Stimulated activated CD8-positive, alpha-beta memory T cell treated with anti-CD3 and anti-CD28 coated beads, Interleukin-12 subunit alpha, Interleukin-12 subunit beta, amount 100 ng/mL, for 1 hour (primary cell): ENCODE results near the gene SENP2.
"Not testable (repeated sequence)": the region's sequence is repeated elsewhere in the genome, so short reads cannot be mapped to it uniquely, and the experiment has no call there.

ENCODE experiments used
- DNase-seq: peaks from one replicate; pipeline ENCODE4 v3.0.0-alpha.2; 2020; ENCODE audit warnings: low read depth

The SENP2 gene

GRCh38 chr3:185586686-185587039 is 568 bp downstream of the SENP2 start:
- DNase-seq = no peak

DNA sequence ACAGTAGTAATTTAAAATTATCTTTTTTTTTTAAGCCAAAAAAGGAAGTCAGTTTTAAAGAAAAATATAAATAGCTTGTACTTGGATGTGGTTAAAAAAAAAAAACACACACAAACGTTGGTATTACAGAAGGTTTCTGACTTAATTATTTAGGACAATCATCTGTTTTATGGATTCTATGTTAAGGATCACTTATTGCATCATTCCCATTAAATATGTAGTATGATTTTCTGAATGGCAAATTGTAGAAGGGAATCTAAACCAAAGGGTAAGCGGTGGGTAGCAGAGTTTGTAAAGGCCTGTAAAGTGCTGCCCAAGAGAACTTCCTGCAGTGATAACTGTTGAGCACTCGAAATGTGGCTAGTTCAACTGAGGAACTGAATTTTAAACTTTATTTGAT is 8.0 kb downstream of the SENP2 start:
- no peak for DNase-seq

DNA sequence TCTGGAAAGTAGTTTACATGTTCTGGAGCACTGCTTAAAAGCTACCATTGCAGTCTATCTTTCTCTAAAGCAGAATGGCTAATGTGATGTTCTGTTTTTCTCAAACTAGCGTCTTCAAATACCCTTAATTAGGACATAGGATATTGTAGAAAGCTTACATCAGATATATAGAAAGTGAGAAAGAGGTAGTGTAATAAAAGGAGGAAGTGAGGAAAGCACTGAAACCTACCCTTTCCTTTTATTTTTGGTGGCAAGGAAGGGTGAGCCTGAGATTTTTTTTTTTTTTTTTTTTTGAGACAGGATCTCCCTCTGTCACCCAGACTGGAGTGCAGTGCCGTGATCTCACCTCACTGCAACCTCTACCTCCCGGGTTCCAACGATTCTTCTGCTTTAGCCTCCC is 9.4 kb downstream of the SENP2 start:
- no peak for DNase-seq

DNA sequence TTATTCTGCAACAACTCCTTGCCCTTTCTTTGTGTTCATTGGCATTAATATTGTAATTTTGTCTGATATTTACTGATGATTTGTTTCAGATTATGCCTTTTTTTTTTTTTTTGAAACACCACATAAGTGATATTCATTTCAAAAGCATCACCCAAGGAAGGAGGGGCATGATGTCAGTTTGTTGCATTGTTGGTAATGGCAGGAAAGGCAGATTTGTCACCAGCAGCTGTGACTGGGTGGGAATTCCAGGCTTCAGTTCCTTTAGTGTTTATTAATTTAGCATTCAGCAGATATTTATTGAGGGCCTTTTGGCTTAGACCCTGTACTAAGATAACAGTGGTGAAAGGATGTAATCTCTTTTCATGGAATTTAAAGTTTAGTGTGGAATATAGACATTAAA is 19.5 kb downstream of the SENP2 start:
- DNase-seq = no peak

DNA sequence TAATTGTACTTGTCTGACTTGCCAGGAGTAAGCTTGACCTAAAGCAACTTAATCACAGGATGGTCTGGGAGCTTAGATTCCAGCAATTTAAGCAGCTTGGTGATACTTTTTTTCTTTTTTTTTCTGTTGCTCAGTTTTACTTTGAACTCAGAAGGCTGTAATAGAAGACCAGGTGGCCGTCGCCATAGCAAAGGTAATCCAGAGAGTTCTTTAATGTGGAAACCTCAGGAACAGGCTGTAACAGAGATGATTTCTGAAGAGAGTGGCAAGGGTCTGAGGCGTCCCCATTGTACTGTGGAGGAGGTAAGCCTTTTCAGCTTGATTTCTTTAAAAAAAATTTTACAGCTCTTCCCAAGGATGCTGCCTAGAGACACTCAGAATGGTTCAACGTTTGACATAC is 20.1 kb downstream of the SENP2 start:
- DNase-seq = no peak

- no peak for DNase-seq
Observed at GRCh38 chr3:185613016-185613415, 26.9 kb downstream of the SENP2 start.

DNA sequence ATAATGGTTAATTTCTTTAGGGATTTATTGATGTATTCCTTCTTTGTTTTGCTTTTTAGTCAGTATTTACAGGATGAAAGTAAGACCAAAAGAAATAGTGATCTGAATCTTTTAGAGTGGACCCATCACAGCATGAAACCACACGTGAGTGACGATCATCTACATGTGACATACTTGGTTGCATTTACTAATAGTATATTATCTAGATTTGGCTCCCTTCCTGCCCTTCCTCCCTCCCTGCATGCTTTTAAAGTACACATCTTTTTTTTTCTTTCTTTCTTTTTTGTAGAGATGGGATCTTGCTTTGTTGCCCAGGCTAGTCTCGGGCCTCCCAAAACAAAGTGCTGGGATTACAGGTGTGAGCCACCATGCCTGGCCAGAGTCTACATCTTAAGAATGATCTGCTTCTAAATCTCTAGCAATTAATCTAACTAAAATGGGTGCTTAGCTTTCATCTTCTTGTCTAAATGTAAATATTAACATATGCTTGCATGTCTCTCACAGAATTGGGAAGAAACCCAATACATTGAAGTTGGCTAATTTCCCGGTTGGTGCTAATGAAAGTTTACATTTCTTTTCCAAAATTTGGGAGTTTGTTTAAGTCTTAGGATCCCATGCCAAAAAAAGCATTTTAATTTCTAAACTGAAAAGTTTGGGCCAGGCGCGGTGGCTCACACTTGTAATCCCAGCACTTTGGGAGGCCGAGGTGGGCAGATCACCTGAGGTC is 38.0 kb downstream of the SENP2 start:
- DNase-seq = no peak

DNA sequence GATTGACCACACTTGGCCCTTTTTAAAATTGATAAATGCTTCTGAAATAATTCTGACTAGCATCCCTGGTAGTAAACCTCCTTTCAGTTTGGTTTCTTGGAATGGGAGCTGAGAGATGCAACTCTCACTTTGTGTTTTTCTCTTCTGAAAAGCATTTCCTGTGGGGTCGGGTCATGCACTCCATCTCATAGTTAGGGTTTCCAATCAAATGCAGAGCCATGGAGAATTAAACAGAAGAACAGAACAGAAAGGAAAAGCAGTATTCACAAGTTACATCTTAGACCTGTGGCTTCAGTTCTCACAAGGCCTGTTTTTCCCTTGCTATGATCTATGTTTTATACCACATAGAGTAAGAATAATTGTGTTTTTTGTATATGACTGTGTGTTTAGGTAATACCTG is 39.7 kb downstream of the SENP2 start:
- no peak for DNase-seq

GRCh38 chr3:185629554-185630181 is 43.6 kb downstream of the SENP2 start:
- no peak for DNase-seq

DNA sequence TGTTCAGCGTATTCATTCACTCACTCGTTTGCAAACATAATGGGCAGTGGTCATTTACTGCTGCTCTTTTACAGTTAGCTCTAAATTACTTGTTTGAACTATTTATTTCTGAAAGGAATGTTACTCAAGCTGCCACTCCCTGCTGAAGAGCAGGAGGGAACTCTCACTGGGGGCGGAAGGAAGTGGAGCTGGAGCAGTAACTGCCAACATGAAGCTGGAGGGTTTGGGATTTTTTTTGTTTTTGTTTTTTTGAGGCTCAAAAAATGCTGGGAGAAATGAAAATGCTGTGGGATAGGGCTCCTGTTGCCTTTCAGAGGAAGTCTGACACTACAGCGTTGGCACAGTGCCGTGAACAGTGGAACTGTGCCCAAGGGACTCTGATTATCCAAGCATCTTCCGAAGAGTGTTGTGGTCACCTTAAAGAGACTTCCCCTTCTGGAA is 44.1 kb downstream of the SENP2 start:
- DNase-seq = no peak

GRCh38 chr3:185631108-185631507 is 45.0 kb downstream of the SENP2 start:
- DNase-seq = no peak

- no peak for DNase-seq
Observed at GRCh38 chr3:185631508-185632206, 45.6 kb downstream of the SENP2 start.

DNA sequence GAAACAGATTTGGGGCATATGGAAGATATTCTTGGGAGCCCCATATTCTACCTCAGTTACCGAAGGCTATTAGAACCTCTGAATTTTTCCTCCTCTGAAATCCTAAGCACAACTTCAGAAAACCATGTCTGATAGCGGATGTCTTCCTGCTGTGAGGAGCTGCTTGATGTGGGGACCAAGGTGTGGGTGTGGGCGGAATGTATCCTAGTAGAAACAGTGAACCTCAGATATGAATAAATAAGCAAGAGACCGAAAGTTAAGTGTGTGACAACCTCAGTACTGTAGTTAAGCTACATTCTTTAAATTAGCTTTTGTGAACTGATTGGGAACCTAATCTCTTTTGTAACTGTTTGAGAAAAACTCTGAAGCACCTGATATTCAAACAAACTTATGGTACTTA is 46.9 kb downstream of the SENP2 start:
- DNase-seq = no peak

GRCh38 chr3:185637388-185637787 is 51.3 kb downstream of the SENP2 start:
- DNase-seq = no peak

DNA sequence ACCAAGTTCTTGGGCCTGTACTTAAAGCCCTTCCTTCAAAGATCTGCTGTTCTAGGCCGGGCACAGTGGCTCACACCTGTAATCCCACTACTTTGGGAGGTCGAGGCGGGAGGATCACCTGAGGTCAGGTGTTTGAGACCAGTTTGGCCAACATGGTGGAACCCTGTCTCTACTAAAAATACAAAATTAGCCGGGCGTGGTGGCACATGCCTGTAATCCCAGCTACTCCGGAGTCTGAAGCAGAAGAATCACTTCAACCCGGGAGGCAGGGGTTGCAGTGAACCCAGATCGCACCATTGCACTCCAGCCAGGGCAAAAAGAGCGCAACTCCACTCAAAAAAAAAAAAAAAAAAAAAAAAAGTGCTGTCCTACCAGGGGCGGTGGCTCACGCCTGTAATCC is 52.6 kb downstream of the SENP2 start:
- not testable (repeated sequence) for DNase-seq

DNA sequence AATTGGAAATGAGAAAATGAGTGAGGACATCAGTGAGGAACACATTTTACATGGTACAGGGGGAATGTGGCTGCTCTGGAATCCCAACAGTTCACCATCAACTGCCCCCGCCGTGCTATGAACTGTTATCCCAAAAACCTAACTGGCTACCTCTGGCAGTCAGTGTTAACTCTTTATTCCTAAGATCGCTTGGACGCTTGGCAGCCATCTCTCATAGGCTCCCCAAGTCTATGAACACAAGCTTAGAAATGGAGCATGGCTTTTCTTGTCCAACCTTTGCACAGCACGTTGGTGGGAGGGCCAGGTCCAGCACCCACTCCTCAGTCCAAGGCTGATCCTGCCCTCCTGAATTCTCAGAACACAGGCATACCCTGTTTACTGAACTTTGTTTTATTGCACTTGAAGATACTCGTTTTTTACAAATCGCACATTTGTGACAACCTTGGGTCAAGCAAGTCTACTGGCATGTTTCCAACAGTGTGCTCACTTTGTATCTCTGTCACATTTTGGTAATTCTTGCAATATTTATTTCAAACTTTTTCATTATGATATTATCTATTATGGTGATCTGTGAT is 53.6 kb downstream of the SENP2 start:
- no peak for DNase-seq

GRCh38 chr3:185640308-185640707 is 54.2 kb downstream of the SENP2 start:
- no peak for DNase-seq

DNA sequence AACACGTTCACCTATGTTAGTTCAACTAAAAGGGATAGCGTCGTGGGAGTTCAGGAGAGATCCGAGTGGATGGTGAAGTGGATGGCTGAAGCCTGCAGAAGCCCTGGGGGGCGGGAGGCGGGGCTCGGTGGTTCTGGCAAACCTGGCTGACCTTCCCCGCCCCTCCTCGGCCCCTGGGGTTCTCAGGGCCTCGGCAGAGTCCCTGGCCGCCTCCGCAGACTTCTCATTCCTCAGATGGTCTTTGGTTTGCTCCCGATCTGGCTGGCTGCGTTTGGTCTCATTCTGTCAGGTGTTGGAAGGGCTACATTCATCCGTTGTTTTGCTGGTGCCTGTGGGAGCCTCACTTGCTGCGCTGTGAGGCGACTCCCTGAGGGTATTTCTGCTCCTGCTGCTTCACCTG is 59.1 kb downstream of the SENP2 start:
- not testable (repeated sequence) for DNase-seq

- no peak for DNase-seq
Observed at GRCh38 chr3:185645596-185646381, 59.7 kb downstream of the SENP2 start.

DNA sequence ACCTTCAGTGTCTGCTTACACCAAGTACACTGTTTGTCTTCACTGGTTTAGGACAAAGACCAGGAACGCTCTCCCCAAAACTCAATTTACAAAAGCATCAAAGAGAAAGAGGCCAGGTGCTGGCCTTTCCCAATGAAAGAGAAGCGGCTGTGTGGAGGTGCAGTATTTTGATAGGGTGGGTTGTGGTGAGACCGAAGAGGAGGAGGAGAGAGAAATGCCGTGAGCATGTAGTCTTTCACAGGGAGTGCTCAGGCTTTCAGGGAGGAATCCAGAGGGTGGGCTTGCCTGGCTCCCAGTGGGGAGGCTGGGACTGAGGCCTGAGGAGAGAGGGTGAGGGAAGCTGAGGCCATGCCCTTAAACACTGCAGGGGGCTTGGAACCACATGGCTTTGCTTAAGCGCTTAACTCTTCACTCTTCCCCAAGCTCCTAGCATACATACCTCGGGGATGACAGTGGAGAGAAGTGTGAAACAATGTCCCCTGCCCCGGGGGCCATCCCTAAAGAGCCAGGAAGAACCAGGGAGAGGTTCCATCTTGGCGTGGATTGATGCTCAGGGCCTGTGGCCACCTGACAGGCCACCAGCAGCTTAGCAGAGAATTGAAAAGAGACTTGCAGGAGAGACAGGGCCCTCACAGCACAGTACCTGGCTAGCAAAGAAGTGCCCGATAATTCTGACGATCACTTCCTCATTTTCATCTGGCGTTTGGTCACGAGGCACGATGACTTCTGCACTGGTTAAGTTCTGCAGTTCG is 60.5 kb downstream of the SENP2 start:
- no peak for DNase-seq

- DNase-seq = no peak
Observed at GRCh38 chr3:185647134-185647879, 61.2 kb downstream of the SENP2 start.
